Endodermal cell (in vitro differentiated cells): ENCODE data around the gene AHDC1. TPM values are rescaled to one million over a fixed set of nuclear protein-coding genes. Genes with fewer than 3 reads are reported as not detected.

Source experiments
- DNase-seq: peaks from one replicate; pipeline ENCODE4 v3.0.0-alpha.2; 2017
- H3K27ac ChIP-seq: 2 replicates; pipeline ENCODE4 v1.5.1; 2013; ENCODE audit warnings: mild to moderate bottlenecking, low read depth, low read length, moderate library complexity
- H3K27me3 ChIP-seq: 2 replicates; pipeline ENCODE4 v1.6.1; 2013; ENCODE audit warnings: mild to moderate bottlenecking, low read length, moderate library complexity; ENCODE audit not compliant: insufficient read depth, control insufficient read depth, poor library complexity, severe bottlenecking
- H3K36me3 ChIP-seq: 2 replicates; pipeline ENCODE4 v1.7.0; 2013; ENCODE audit warnings: mild to moderate bottlenecking, low read length, moderate library complexity; ENCODE audit not compliant: control insufficient read depth, insufficient read depth
- H3K4me1 ChIP-seq: one replicate; pipeline ENCODE4 v1.7.0; 2013; ENCODE audit warnings: low read length; ENCODE audit not compliant: control insufficient read depth, insufficient read depth
- H3K4me3 ChIP-seq: 2 replicates; pipeline ENCODE4 v1.5.1; 2013; ENCODE audit warnings: mild to moderate bottlenecking, low read length, moderate library complexity
- H3K9ac ChIP-seq: 2 replicates; pipeline ENCODE4 v1.6.1; 2013; ENCODE audit warnings: mild to moderate bottlenecking, low read length, moderate library complexity; ENCODE audit not compliant: poor library complexity, severe bottlenecking; ENCODE audit errors: extremely low read depth
- H3K9me3 ChIP-seq: 2 replicates; pipeline ENCODE4 v1.6.1; 2013; ENCODE audit warnings: mild to moderate bottlenecking, low read length, moderate library complexity; ENCODE audit not compliant: control insufficient read depth
- H3K27ac Mint-ChIP-seq: 2 replicates; pipeline ENCODE4 v1.8.0; 2020; ENCODE audit warnings: mixed read lengths
- H3K27me3 Mint-ChIP-seq: 2 replicates; pipeline ENCODE4 v1.8.0; 2021; ENCODE audit warnings: mild to moderate bottlenecking, mixed read lengths; ENCODE audit not compliant: insufficient read depth
- H3K36me3 Mint-ChIP-seq: 2 replicates; pipeline ENCODE4 v1.8.0; 2020; ENCODE audit warnings: low read depth, mixed read lengths
- H3K4me1 Mint-ChIP-seq: 2 replicates; pipeline ENCODE4 v1.8.0; 2020; ENCODE audit warnings: mixed read lengths
- H3K4me3 Mint-ChIP-seq: 2 replicates; pipeline ENCODE4 v1.8.0; 2020; ENCODE audit warnings: mild to moderate bottlenecking, moderate library complexity, mixed read lengths
- H3K9me3 Mint-ChIP-seq: 2 replicates; pipeline ENCODE4 v1.8.0; 2020; ENCODE audit warnings: mild to moderate bottlenecking, mixed read lengths
- CTCF ChIP-seq: fragments of 200-600 bp; sonication (generic); conservative IDR thresholded peaks from 2 replicates; pipeline ENCODE4 v1.5.0; 2021; ENCODE audit warnings: antibody characterized with exemption, mild to moderate bottlenecking
- WGBS, 2 experiments: methylation state at CpG; one replicate each; pipeline versions ENCODE4 v1.1.5 to v1.1.7; 2013; ENCODE audit warnings: missing lambda C conversion rate in 2 of 2, mixed read lengths in 1 of 2; ENCODE audit not compliant: insufficient coverage in 1 of 2, insufficient read length in 1 of 2; 5-methylcytosine and 5-hydroxymethylcytosine counted together
- total RNA-seq, 2 donors: library from RNA; stranded (reverse); fragmentation: NEBNext Ultra II Directional in 1 of 2; extraction: Animal tissue kit (Norgen Biotek cat#: 25700) in 1 of 2; gene quantifications; 2 replicates in 1 of 2; 3 replicates in 1 of 2; pipeline ENCODE4 v1.2.1, GENCODE V29; 2021

AHDC1 gene
- total RNA-seq, 2 donors from 2014 or later = 39.3 to 41.2 TPM

GRCh38 chr1:27564710-27565649 is 39.0 kb downstream of the AHDC1 start:
- Mint-ChIP-seq H3K27me3 (no peaks in the 10 kb centered on the region), H3K4me1 (peaks cover 80% of the 10 kb centered on the region), H3K36me3 (no peaks in the 10 kb centered on the region), H3K4me3 (no peak overlapping the region), H3K27ac (peak overlapping the region; percentile 79), H3K9me3 (no peaks in the 10 kb centered on the region)
- no peak overlapping the region for H3K4me3 ChIP-seq
- H3K9ac ChIP-seq = no peak overlapping the region
- no peak for TF ChIP-seq CTCF
- H3K9me3 ChIP-seq = no peaks in the 10 kb centered on the region
- peaks cover 51% of the 10 kb centered on the region for H3K4me1 ChIP-seq
- no peak for DNase-seq
- H3K27me3 ChIP-seq = no peaks in the 10 kb centered on the region
- H3K27ac ChIP-seq = peak overlapping the region; percentile 92
- no peaks in the 10 kb centered on the region for H3K36me3 ChIP-seq
- WGBS, 2 experiments = 89 to 100% methylated on average over 6 to 26 of the region's 26 CpGs

- H3K4me3 Mint-ChIP-seq = no peak overlapping the region
- Histone ChIP-seq H3K4me3 (no peak overlapping the region), H3K27me3 (no peaks in the 10 kb centered on the region), H3K9ac (peak overlapping the region; percentile 18), H3K36me3 (no peaks in the 10 kb centered on the region), H3K4me1 (peaks cover 45% of the 10 kb centered on the region), H3K9me3 (no peaks in the 10 kb centered on the region), H3K27ac (peak overlapping the region; percentile 92)
- peaks cover 73% of the 10 kb centered on the region for H3K4me1 Mint-ChIP-seq
- no peaks in the 10 kb centered on the region for H3K9me3 Mint-ChIP-seq
- DNase-seq = no peak
- H3K36me3 Mint-ChIP-seq = no peaks in the 10 kb centered on the region
- no peaks in the 10 kb centered on the region for H3K27me3 Mint-ChIP-seq
- TF ChIP-seq CTCF = no peak
- peak overlapping the region; percentile 79 for H3K27ac Mint-ChIP-seq
- 62 to 78% methylated on average over 3 to 9 of the region's 10 CpGs for WGBS, 2 experiments
These were observed 40.1 kb downstream of the AHDC1 start for GRCh38 chr1:27563591-27564471.

- TF ChIP-seq CTCF = no peak
These were observed 40.7 kb downstream of the AHDC1 start for GRCh38 chr1:27563341-27563590.

More at GRCh38 chr1:27563341-27563590, 40.7 kb downstream of the AHDC1 start:
- Histone ChIP-seq H3K4me3 (no peak overlapping the region), H3K9me3 (no peaks in the 10 kb centered on the region), H3K4me1 (peaks cover 44% of the 10 kb centered on the region), H3K36me3 (peaks cover 4% of the 10 kb centered on the region), H3K27me3 (no peaks in the 10 kb centered on the region), H3K27ac (peak overlapping the region; percentile 92), H3K9ac (no peak overlapping the region)
- H3K9me3 Mint-ChIP-seq = no peaks in the 10 kb centered on the region
- no peaks in the 10 kb centered on the region for H3K27me3 Mint-ChIP-seq
- DNase-seq = no peak
- H3K4me3 Mint-ChIP-seq = no peak overlapping the region
- H3K27ac Mint-ChIP-seq = peak overlapping the region; percentile 78
- 80% methylated on average over 4 of the region's 4 CpGs; no CpG with 5 or more reads in 1 of the 2 experiments for WGBS, 2 experiments
- H3K4me1 Mint-ChIP-seq = peaks cover 73% of the 10 kb centered on the region
- H3K36me3 Mint-ChIP-seq = no peaks in the 10 kb centered on the region
